Neuronal stem cell (in vitro differentiated cells): Measurements from ENCODE around the gene POLN.

Experiments used
- DNase-seq: peaks from one replicate; pipeline ENCODE4 v3.0.0-alpha.2; 2013; ENCODE audit warnings: low spot score
- H2AFZ ChIP-seq: one replicate; pipeline ENCODE4 v1.6.1; 2013; ENCODE audit warnings: mild to moderate bottlenecking, low read length, inconsistent platforms
- H2AK5ac ChIP-seq: 2 replicates; pipeline ENCODE4 v1.6.1; 2013; ENCODE audit warnings: low read depth, mild to moderate bottlenecking, inconsistent platforms, low read length, moderate library complexity, mixed read lengths
- H2BK120ac ChIP-seq: 2 replicates; pipeline ENCODE4 v1.6.1; 2013; ENCODE audit warnings: low read depth, mild to moderate bottlenecking, inconsistent platforms, low read length, moderate library complexity, mixed read lengths
- H2BK12ac ChIP-seq: one replicate; pipeline ENCODE4 v1.6.1; 2013; ENCODE audit warnings: low read length, inconsistent platforms
- H2BK15ac ChIP-seq: 2 replicates; pipeline ENCODE4 v1.6.1; 2013; ENCODE audit warnings: mild to moderate bottlenecking, low read length, inconsistent platforms, mixed read lengths
- H2BK5ac ChIP-seq: one replicate; pipeline ENCODE4 v1.6.1; 2013; ENCODE audit warnings: inconsistent platforms, mild to moderate bottlenecking, low read length, moderate library complexity
- H3K14ac ChIP-seq: one replicate; pipeline ENCODE4 v1.6.1; 2013; ENCODE audit warnings: low read length, inconsistent platforms
- H3K18ac ChIP-seq: 2 replicates; pipeline ENCODE4 v1.6.1; 2013; ENCODE audit warnings: low read length, inconsistent platforms
- H3K23ac ChIP-seq: 2 replicates; pipeline ENCODE4 v1.6.1; 2013; ENCODE audit warnings: low read depth, mild to moderate bottlenecking, mixed read lengths, low read length, inconsistent platforms; ENCODE audit not compliant: poor library complexity
- H3K27ac ChIP-seq: replicated peaks from 3 replicates; pipeline ENCODE4 v1.5.1; 2013; ENCODE audit warnings: low read length, inconsistent platforms
- H3K27me3 ChIP-seq, 3 experiments: 2 replicates each; pipeline ENCODE4 v1.6.1; 2013; ENCODE audit warnings: low read length in 3 of 3, mild to moderate bottlenecking in 2 of 3, inconsistent platforms in 1 of 3, low read depth in 1 of 3, mixed read lengths in 1 of 3, moderate library complexity in 1 of 3; ENCODE audit not compliant: control insufficient read depth in 3 of 3, insufficient read depth in 3 of 3
- H3K36me3 ChIP-seq, 2 donors: replicated peaks in 1 of 2; 2 replicates each; pipeline ENCODE4 v1.6.1; 2013; ENCODE audit warnings: low read length in 2 of 2; ENCODE audit not compliant: control insufficient read depth in 2 of 2, insufficient read depth in 2 of 2
- H3K4ac ChIP-seq: 2 replicates; pipeline ENCODE4 v1.6.1; 2013; ENCODE audit warnings: inconsistent platforms, mild to moderate bottlenecking, low read length, moderate library complexity
- H3K4me1 ChIP-seq, 2 donors: 1 replicate in 1 of 2; 2 replicates in 1 of 2; pipeline ENCODE4 v1.6.1; 2013; ENCODE audit warnings: low read length in 2 of 2, low read depth in 1 of 2; ENCODE audit not compliant: control insufficient read depth in 2 of 2, insufficient read depth in 1 of 2
- H3K4me2 ChIP-seq: one replicate; pipeline ENCODE4 v1.6.1; 2013; ENCODE audit warnings: mild to moderate bottlenecking, low read length, inconsistent platforms; ENCODE audit not compliant: insufficient read depth, poor library complexity, severe bottlenecking
- H3K4me3 ChIP-seq, 2 donors: 2 replicates each; pipeline ENCODE4 v1.5.1; 2013; ENCODE audit warnings: low read length in 2 of 2, mild to moderate bottlenecking in 2 of 2, inconsistent platforms in 1 of 2, moderate library complexity in 1 of 2
- H3K79me1 ChIP-seq: one replicate; pipeline ENCODE4 v1.6.1; 2013; ENCODE audit warnings: low read depth, mild to moderate bottlenecking, inconsistent platforms, low read length, moderate library complexity
- H3K9ac ChIP-seq: one replicate; pipeline ENCODE4 v1.6.1; 2013; ENCODE audit warnings: mild to moderate bottlenecking, low read depth, low read length, inconsistent platforms; ENCODE audit not compliant: poor library complexity
- H3K9me3 ChIP-seq, 2 donors: replicated peaks in 1 of 2; 2 replicates each; pipeline versions ENCODE3 to v1.6.1; 2013; ENCODE audit warnings: low read length in 2 of 2, mild to moderate bottlenecking in 2 of 2, inconsistent platforms in 1 of 2, low read depth in 1 of 2, mixed read lengths in 1 of 2, moderate library complexity in 1 of 2; ENCODE audit not compliant: control insufficient read depth in 2 of 2, insufficient read depth in 1 of 2
- H4K8ac ChIP-seq: one replicate; pipeline ENCODE4 v1.6.1; 2013; ENCODE audit warnings: low read depth, mild to moderate bottlenecking, inconsistent platforms, low read length, moderate library complexity
- H4K91ac ChIP-seq: one replicate; pipeline ENCODE4 v1.6.1; 2013; ENCODE audit warnings: low read length, low read depth, mild to moderate bottlenecking, inconsistent platforms; ENCODE audit not compliant: poor library complexity
- WGBS, 2 donors: extraction: QIAGEN DNeasy Blood & Tissue Kit; methylation state at CpG; one replicate each; pipeline ENCODE4 v1.1.7; 2013; ENCODE audit warnings: missing lambda C conversion rate in 2 of 2, mixed read lengths in 1 of 2; ENCODE audit not compliant: insufficient read length in 2 of 2, insufficient replicate concordance in 1 of 2; ENCODE audit errors: extremely low coverage in 2 of 2; 5-methylcytosine and 5-hydroxymethylcytosine counted together

Gene POLN

DNA sequence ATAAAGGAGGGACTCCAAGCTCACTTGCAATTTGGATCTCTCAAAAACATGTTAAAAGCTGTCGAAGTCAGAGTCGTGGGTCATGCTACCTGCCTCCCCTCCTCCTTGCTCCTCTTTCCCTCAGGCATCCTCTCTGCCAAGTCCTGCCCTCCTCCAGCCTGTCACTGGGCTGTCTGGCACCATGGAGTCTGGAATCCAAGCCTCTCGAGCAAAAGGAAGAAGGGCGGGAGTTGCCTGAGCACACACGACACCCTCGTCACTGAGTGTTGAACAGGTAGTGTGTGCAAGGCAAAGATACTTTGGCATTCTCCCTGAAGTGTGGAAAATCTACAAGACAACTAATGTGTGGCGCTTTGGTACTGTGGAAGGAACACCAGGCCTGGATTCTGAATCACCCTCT, 62.2 kb downstream of the POLN start:
- Histone ChIP-seq H2BK120ac (no peak overlapping the region), H2BK12ac (no peak overlapping the region), H2BK5ac (no peak overlapping the region), H3K23ac (no peak overlapping the region), H3K4me3 (no peak overlapping the region), H4K91ac (no peak overlapping the region), H3K4ac (no peak overlapping the region), H3K27me3 (no peaks in the 10 kb centered on the region), H3K27ac (no peak overlapping the region), H3K9me3 (peaks cover 4 to 5% of the 10 kb centered on the region in 2 donors), H2AK5ac (no peak overlapping the region), H3K36me3 (no peaks in the 10 kb centered on the region), H3K79me1 (no peaks in the 10 kb centered on the region), H2AFZ (no peak overlapping the region), H4K8ac (no peak overlapping the region), H3K14ac (no peak overlapping the region), H3K18ac (no peak overlapping the region), H3K4me2 (no peak overlapping the region), H2BK15ac (no peak overlapping the region), H3K4me1 (no peaks in the 10 kb centered on the region), H3K9ac (no peak overlapping the region)
- WGBS, 2 donors, result no CpG with 5 or more reads among the region's 7 CpGs
- DNase-seq, result no peak

DNA sequence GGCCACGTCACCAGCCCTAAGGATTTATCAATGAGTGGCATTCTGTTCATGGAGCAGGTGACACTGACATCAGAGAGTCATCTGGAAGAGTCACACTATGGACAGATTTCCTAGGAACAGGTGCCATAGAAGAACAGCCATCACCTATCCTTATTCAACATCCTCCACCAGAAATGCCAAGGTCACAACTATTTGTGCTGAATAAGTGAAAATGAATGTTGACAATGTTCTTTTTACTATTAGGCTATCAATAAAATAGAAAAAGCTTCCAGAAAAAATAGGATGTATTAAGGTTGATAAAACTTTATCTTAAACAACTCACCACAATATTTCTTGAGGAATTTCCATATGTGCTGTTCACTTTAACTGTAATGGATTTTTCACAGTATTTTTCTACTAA, 62.9 kb downstream of the POLN start:
- H2BK15ac ChIP-seq, result no peak overlapping the region
- no peak overlapping the region for H2AK5ac ChIP-seq
- H2BK12ac ChIP-seq, result no peak overlapping the region
- H3K36me3 ChIP-seq, result no peaks in the 10 kb centered on the region
- H3K9ac ChIP-seq, result no peak overlapping the region
- H3K27ac ChIP-seq, result no peak overlapping the region
- no peak overlapping the region for H3K23ac ChIP-seq
- H3K79me1 ChIP-seq, result no peaks in the 10 kb centered on the region
- WGBS, 2 donors, result no CpG with 5 or more reads among the region's 1 CpG
- H3K27me3 ChIP-seq, result no peaks in the 10 kb centered on the region
- no peak overlapping the region for H2BK120ac ChIP-seq
- no peak overlapping the region for H2BK5ac ChIP-seq
- H3K18ac ChIP-seq, result no peak overlapping the region
- peaks cover 4 to 5% of the 10 kb centered on the region in 2 donors for H3K9me3 ChIP-seq
- no peak overlapping the region for H4K8ac ChIP-seq
- no peaks in the 10 kb centered on the region for H3K4me1 ChIP-seq
- no peak overlapping the region for H3K14ac ChIP-seq
- no peak overlapping the region for H4K91ac ChIP-seq
- DNase-seq, result no peak
- no peak overlapping the region for H2AFZ ChIP-seq
- no peak overlapping the region for H3K4me3 ChIP-seq
- no peak overlapping the region for H3K4me2 ChIP-seq
- H3K4ac ChIP-seq, result no peak overlapping the region

DNA sequence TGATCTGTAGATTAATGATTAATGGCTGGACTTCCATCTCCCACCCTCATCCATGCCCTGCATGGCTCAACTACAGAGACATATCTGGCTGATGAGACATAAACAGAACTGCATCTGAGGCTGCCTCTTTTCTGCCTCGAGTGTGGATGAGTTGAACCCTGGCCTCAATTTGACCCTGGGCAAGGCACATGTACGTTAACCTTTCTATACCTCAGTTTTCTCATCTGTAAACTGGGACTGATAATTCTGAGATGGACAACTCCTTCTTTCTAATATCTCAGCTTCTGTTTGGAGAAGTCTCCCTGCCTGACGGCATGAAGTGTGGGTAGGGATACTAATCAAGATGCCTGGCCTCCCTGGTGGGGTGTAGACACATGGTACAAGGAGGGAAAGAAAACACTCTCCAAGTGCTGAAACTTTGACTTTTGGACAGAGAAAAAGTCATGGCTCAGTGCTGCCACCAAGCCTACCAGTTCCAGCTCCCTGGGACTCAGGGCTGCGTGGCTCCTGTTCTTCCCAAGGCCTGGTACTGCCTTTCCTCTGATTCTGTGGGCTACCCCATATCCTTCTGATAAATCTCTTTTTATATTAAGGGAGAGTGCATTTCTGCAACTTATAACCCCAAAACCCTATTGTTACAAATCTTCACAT, 64.4 kb downstream of the POLN start:
- peaks cover 4 to 5% of the 10 kb centered on the region in 2 donors for H3K9me3 ChIP-seq
- no peak overlapping the region for H2AFZ ChIP-seq
- H3K79me1 ChIP-seq, result no peaks in the 10 kb centered on the region
- no peak overlapping the region for H2BK120ac ChIP-seq
- no peak overlapping the region for H3K27ac ChIP-seq
- H3K4ac ChIP-seq, result no peak overlapping the region
- no CpG with 5 or more reads among the region's 4 CpGs for WGBS, 2 donors
- no peak overlapping the region for H3K9ac ChIP-seq
- H2AK5ac ChIP-seq, result no peak overlapping the region
- H2BK12ac ChIP-seq, result no peak overlapping the region
- no peak overlapping the region for H4K91ac ChIP-seq
- H2BK5ac ChIP-seq, result no peak overlapping the region
- H3K4me1 ChIP-seq, result no peaks in the 10 kb centered on the region
- no peaks in the 10 kb centered on the region for H3K27me3 ChIP-seq
- H3K18ac ChIP-seq, result no peak overlapping the region
- H3K4me2 ChIP-seq, result no peak overlapping the region
- no peak for DNase-seq
- no peak overlapping the region for H2BK15ac ChIP-seq
- no peaks in the 10 kb centered on the region for H3K36me3 ChIP-seq
- H3K23ac ChIP-seq, result no peak overlapping the region
- no peak overlapping the region for H3K4me3 ChIP-seq
- H4K8ac ChIP-seq, result no peak overlapping the region
- no peak overlapping the region for H3K14ac ChIP-seq

DNA sequence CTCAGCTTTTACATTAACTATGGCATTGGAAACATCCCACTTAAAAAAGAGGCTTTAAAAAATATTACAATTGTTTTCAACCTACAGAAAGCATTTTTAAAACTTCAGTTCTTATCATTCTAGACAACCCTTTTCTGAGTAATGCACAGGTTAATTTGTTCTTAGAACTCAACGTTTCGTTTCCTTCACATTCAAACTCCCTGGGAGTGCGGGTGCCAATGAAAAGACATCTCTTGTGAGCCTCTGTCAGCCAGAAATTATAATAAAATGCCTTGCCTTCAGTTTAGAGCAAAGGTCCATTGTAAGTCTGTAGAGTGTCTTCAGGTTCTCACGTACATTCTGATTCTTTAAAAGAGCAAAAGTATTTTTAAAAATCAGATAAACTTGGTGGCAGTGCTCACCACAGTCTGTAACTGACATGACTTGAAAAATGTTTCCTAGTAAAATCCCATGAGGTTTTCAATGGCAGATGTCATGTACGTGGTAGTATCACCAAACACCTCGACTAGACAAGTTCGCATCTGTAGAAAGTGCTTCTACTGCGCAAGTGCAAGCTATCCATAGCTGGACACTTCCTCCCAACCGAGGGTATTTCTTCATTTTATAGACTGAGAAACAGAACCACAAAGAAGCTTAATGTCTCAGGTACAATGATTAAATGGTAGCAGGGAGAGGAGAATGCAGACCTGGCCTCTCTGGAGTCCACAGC, 65.8 kb downstream of the POLN start:
- no peak overlapping the region for H3K14ac ChIP-seq

More for the DNA sequence above, 65.8 kb downstream of the POLN start:
- Histone ChIP-seq H3K9ac (no peak overlapping the region), H2BK15ac (no peak overlapping the region), H3K18ac (no peak overlapping the region), H4K91ac (no peak overlapping the region), H3K27me3 (no peaks in the 10 kb centered on the region), H3K4me2 (no peak overlapping the region), H2BK12ac (no peak overlapping the region), H3K79me1 (no peaks in the 10 kb centered on the region), H3K23ac (no peak overlapping the region), H2BK5ac (no peak overlapping the region), H3K36me3 (no peaks in the 10 kb centered on the region), H3K27ac (no peak overlapping the region), H3K4me3 (no peak overlapping the region), H2AFZ (no peak overlapping the region), H3K4me1 (no peaks in the 10 kb centered on the region), H3K9me3 (peaks cover 0 to 2% of the 10 kb centered on the region in 2 donors), H2AK5ac (no peak overlapping the region), H4K8ac (no peak overlapping the region), H2BK120ac (no peak overlapping the region), H3K4ac (no peak overlapping the region)
- no CpG with 5 or more reads among the region's 9 CpGs for WGBS, 2 donors
- DNase-seq, result no peak
